Mesendoderm (in vitro differentiated cells): ENCODE results near the gene TSSC4.

Experiments used
- DNase-seq: peaks from one replicate; pipeline ENCODE4 v3.0.0; 2013
- H2AK5ac ChIP-seq: 2 replicates; pipeline ENCODE4 v1.6.1; 2013; ENCODE audit warnings: low read length, inconsistent platforms
- H2BK120ac ChIP-seq: 2 replicates; pipeline ENCODE4 v1.6.1; 2013; ENCODE audit warnings: low read depth, mild to moderate bottlenecking, low read length, moderate library complexity, mixed read lengths
- H2BK15ac ChIP-seq: replicated peaks from 2 replicates; pipeline ENCODE4 v1.6.1; 2013; ENCODE audit warnings: low read depth, mild to moderate bottlenecking, moderate library complexity
- H2BK5ac ChIP-seq: 2 replicates; pipeline ENCODE4 v1.6.1; 2013; ENCODE audit warnings: low read length, inconsistent platforms
- H3K18ac ChIP-seq: 2 replicates; pipeline ENCODE4 v1.6.1; 2013; ENCODE audit warnings: mild to moderate bottlenecking, low read length, mixed read lengths
- H3K23ac ChIP-seq: one replicate; pipeline ENCODE4 v1.6.1; 2013; ENCODE audit warnings: low read length
- H3K27ac ChIP-seq: 2 replicates; pipeline ENCODE4 v1.5.1; 2013; ENCODE audit warnings: low read depth, mild to moderate bottlenecking, inconsistent platforms, low read length, moderate library complexity
- H3K27me3 ChIP-seq: 2 replicates; pipeline ENCODE4 v1.6.1; 2013; ENCODE audit warnings: low read length, control low read depth, mild to moderate bottlenecking, inconsistent platforms; ENCODE audit not compliant: insufficient read depth, poor library complexity
- H3K36me3 ChIP-seq: 2 replicates; pipeline ENCODE4 v1.6.1; 2013; ENCODE audit warnings: low read length, inconsistent platforms; ENCODE audit not compliant: control insufficient read depth, insufficient read depth
- H3K4ac ChIP-seq: one replicate; pipeline ENCODE4 v1.6.1; 2013; ENCODE audit warnings: low read depth, mild to moderate bottlenecking, low read length, moderate library complexity
- H3K4me1 ChIP-seq: 2 replicates; pipeline ENCODE4 v1.6.1; 2013; ENCODE audit warnings: low read depth, low read length, inconsistent platforms; ENCODE audit not compliant: control insufficient read depth
- H3K4me2 ChIP-seq: 2 replicates; pipeline ENCODE4 v1.6.1; 2013; ENCODE audit warnings: low read length
- H3K4me3 ChIP-seq: 2 replicates; pipeline ENCODE4 v1.5.1; 2013; ENCODE audit warnings: mild to moderate bottlenecking, low read length
- H3K56ac ChIP-seq: one replicate; pipeline ENCODE4 v1.6.1; 2013; ENCODE audit warnings: low read length
- H3K79me1 ChIP-seq: 2 replicates; pipeline ENCODE4 v1.6.1; 2013; ENCODE audit warnings: low read length, inconsistent platforms
- H3K79me2 ChIP-seq: 2 replicates; pipeline ENCODE4 v1.6.1; 2013; ENCODE audit warnings: mild to moderate bottlenecking, low read length; ENCODE audit not compliant: control insufficient read depth, insufficient read depth
- H3K9ac ChIP-seq: 2 replicates; pipeline ENCODE4 v1.6.1; 2013; ENCODE audit warnings: low read length, inconsistent platforms
- H4K5ac ChIP-seq: one replicate; pipeline ENCODE4 v1.6.1; 2013; ENCODE audit warnings: low read length
- H4K8ac ChIP-seq: one replicate; pipeline ENCODE4 v1.6.1; 2013; ENCODE audit warnings: low read depth, mild to moderate bottlenecking, control low read depth, low read length, moderate library complexity
- WGBS: extraction: QIAGEN DNeasy Blood & Tissue Kit; methylation state at CpG from one replicate; pipeline ENCODE4 v1.1.7; 2013; ENCODE audit warnings: low lambda C conversion rate, missing lambda C conversion rate; ENCODE audit not compliant: insufficient coverage; ENCODE audit errors: extremely low coverage; 5-methylcytosine and 5-hydroxymethylcytosine counted together

The TSSC4 gene

DNA sequence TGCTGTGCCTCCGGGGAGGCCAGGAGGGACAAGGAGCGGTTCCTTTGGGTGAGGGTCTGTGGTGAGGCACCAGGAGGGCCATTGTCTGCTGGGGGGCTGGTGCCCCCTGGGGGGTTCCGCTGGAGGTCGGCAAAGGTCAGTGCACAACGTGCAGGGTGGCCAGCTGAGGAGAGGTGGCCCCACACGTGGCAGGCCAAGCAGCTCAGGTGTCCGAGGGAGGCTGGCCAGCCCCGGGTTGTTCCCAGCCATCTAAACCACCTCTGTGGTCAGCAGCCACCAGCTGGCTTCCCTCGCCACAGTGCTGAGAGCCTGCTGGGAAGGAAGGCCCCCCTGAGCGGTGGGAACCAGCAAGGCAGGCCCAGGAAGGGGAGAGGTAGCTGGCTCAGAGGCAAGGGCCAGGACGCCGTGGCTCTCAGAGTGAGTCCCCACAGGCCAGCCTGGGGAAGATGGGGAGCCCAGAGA is 4.2 kb downstream of the TSSC4 start:
- H2BK120ac ChIP-seq, result no peak overlapping the region
- H3K36me3 ChIP-seq, result no peaks in the 10 kb centered on the region
- H3K79me2 ChIP-seq, result peaks cover 11% of the 10 kb centered on the region
- H4K8ac ChIP-seq, result no peak overlapping the region
- WGBS, result no CpG with 5 or more reads among the region's 12 CpGs
- H3K4me3 ChIP-seq, result no peak overlapping the region
- no peak overlapping the region for H3K9ac ChIP-seq
- no peak overlapping the region for H3K4me2 ChIP-seq
- no peak overlapping the region for H3K18ac ChIP-seq
- no peak overlapping the region for H3K23ac ChIP-seq
- H3K79me1 ChIP-seq, result peaks cover 11% of the 10 kb centered on the region
- no peaks in the 10 kb centered on the region for H3K27me3 ChIP-seq
- H3K4me1 ChIP-seq, result peaks cover 2% of the 10 kb centered on the region
- H2BK5ac ChIP-seq, result no peak overlapping the region
- no peak overlapping the region for H2AK5ac ChIP-seq
- H3K56ac ChIP-seq, result no peak overlapping the region
- H3K27ac ChIP-seq, result no peak overlapping the region
- no peak for DNase-seq
- H4K5ac ChIP-seq, result no peak overlapping the region
- H2BK15ac ChIP-seq, result no peak overlapping the region
- H3K4ac ChIP-seq, result no peak overlapping the region

DNA sequence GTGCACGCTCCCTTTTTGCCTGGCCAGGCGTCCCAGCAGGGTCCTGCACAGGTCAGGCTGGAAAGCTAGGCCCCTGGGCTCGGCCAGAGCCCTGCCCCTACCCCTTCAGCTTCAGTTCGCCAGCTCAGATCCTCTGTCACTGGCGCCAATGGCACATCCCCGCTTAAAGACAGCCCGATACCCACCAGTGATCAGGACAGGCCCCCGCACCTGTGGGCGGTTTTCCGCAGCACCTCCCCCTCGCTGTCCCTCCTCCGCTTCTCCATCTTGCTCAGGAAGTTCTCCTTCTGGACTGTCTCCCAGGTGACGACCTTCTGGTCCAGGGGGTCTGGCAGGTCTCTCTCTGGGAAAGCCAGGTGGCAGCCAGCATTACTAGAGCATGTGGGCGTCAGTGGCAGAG is 5.9 kb downstream of the TSSC4 start:
- Histone ChIP-seq H4K8ac (no peak overlapping the region), H3K4ac (no peak overlapping the region), H3K4me3 (no peak overlapping the region), H3K36me3 (no peaks in the 10 kb centered on the region), H3K18ac (no peak overlapping the region), H2AK5ac (no peak overlapping the region), H3K27me3 (no peaks in the 10 kb centered on the region), H3K23ac (no peak overlapping the region), H3K9ac (no peak overlapping the region), H2BK120ac (no peak overlapping the region), H3K79me2 (peaks cover 5% of the 10 kb centered on the region), H4K5ac (no peak overlapping the region), H3K4me2 (no peak overlapping the region), H2BK15ac (no peak overlapping the region), H3K4me1 (peaks cover under 1% of the 10 kb centered on the region), H2BK5ac (no peak overlapping the region), H3K27ac (no peak overlapping the region), H3K79me1 (peaks cover 7% of the 10 kb centered on the region), H3K56ac (no peak overlapping the region)
- DNase-seq, result no peak
- no CpG with 5 or more reads among the region's 14 CpGs for WGBS

DNA sequence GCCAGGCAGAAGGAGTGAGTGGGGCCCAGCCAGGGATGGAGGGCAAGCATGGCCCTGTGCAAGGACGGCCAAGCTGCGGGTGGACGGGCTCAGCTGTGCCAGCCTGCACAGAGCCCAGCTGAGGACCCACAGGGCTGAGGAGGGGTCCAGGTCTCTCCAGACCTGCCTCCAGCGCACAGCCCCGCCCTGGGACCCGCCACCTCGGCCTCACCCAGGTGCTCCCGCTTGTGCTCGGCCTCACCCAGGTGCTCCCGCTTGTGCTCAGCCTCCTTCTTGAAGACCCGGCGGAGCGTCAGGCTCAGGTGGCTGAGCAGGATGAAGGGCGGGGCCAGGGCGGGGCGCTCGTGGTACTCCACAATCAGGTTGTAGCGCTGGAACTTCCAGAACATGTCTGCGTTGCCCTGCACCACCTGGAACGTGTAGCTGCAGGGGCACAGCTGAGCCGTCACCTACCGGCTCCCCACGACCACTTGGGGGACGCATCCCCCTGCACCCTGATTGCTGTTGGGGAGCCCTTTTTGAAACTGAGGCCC is 6.4 kb downstream of the TSSC4 start:
- Histone ChIP-seq H3K27ac (no peak overlapping the region), H3K56ac (no peak overlapping the region), H3K79me2 (peaks cover 1% of the 10 kb centered on the region), H2AK5ac (no peak overlapping the region), H3K36me3 (no peaks in the 10 kb centered on the region), H3K18ac (no peak overlapping the region), H3K4me1 (no peaks in the 10 kb centered on the region), H3K4me3 (no peak overlapping the region), H3K23ac (no peak overlapping the region), H2BK5ac (no peak overlapping the region), H3K79me1 (peaks cover 3% of the 10 kb centered on the region), H4K5ac (no peak overlapping the region), H3K4me2 (no peak overlapping the region), H4K8ac (no peak overlapping the region), H3K4ac (no peak overlapping the region), H3K9ac (no peak overlapping the region), H3K27me3 (no peaks in the 10 kb centered on the region), H2BK120ac (no peak overlapping the region), H2BK15ac (no peak overlapping the region)
- WGBS, result no CpG with 5 or more reads among the region's 24 CpGs
- DNase-seq, result no peak

DNA sequence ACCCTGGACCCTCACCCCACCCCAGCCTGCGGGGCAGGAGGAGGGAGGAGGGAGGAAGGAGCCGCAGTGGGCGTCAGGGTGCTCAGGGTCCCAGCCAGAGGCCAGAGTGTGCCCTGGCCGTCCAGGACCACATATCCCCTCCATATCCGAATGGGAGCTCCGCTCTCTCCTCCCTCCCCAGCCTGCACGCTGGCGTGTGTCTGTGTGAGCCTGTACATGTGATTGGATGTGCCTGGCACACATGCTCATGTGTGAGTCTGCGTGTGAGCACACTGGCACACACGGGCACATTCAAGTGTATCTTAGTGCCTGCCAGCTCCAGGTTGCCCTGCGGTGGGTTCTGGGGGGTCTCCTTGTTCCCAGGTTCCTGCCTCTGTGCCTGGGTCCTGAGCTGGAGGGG is 8.1 kb downstream of the TSSC4 start:
- no peaks in the 10 kb centered on the region for H3K36me3 ChIP-seq
- H3K18ac ChIP-seq, result no peak overlapping the region
- no peak overlapping the region for H3K56ac ChIP-seq
- no peak overlapping the region for H3K4me2 ChIP-seq
- no CpG with 5 or more reads among the region's 11 CpGs for WGBS
- H3K27ac ChIP-seq, result no peak overlapping the region
- no peak overlapping the region for H3K9ac ChIP-seq
- H2BK120ac ChIP-seq, result no peak overlapping the region
- H3K4ac ChIP-seq, result no peak overlapping the region
- H3K23ac ChIP-seq, result no peak overlapping the region
- no peak overlapping the region for H2BK15ac ChIP-seq
- H3K79me2 ChIP-seq, result no peaks in the 10 kb centered on the region
- no peak overlapping the region for H3K4me3 ChIP-seq
- no peak for DNase-seq
- H3K79me1 ChIP-seq, result no peaks in the 10 kb centered on the region
- H2BK5ac ChIP-seq, result no peak overlapping the region
- no peak overlapping the region for H4K8ac ChIP-seq
- H4K5ac ChIP-seq, result no peak overlapping the region
- no peaks in the 10 kb centered on the region for H3K4me1 ChIP-seq
- H3K27me3 ChIP-seq, result no peaks in the 10 kb centered on the region
- H2AK5ac ChIP-seq, result no peak overlapping the region

DNA sequence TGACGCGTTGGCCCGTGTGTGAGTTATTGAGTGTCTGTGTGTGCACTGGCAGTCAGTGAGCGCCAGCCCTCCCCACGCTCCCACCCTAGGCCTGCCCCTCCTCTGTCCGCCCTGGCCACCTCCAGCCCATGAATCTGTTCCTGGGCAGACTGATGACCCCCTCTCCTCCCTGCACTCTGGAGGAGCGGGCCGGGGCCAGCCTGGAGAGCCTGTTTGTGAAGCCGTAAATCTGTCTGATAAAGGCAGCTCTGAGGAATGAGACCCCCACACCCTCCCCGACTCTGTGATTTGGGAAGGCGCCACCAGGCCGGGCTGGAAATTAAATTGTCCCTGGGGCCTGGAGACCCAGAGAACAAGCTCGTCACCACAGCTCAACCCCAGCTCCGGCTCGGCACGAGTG is 8.6 kb downstream of the TSSC4 start:
- Histone ChIP-seq H2BK5ac (no peak overlapping the region), H3K27me3 (no peaks in the 10 kb centered on the region), H3K9ac (no peak overlapping the region), H2BK120ac (no peak overlapping the region), H3K23ac (no peak overlapping the region), H3K79me1 (no peaks in the 10 kb centered on the region), H3K56ac (no peak overlapping the region), H3K27ac (no peak overlapping the region), H3K18ac (no peak overlapping the region), H3K79me2 (no peaks in the 10 kb centered on the region), H4K8ac (no peak overlapping the region), H2BK15ac (no peak overlapping the region), H3K4ac (no peak overlapping the region), H2AK5ac (no peak overlapping the region), H3K4me3 (no peak overlapping the region), H3K4me1 (no peaks in the 10 kb centered on the region), H4K5ac (no peak overlapping the region), H3K36me3 (no peaks in the 10 kb centered on the region), H3K4me2 (no peak overlapping the region)
- no peak for DNase-seq
- WGBS, result no CpG with 5 or more reads among the region's 16 CpGs
